ENCODE measurements around the gene ZFR2. TPM values are rescaled to one million over a fixed set of nuclear protein-coding genes. Genes with fewer than 3 reads are reported as not detected.

The ZFR2 gene
- total RNA-seq, 2 experiments from 2014 or later: 0.73 to 0.82 TPM

- Mint-ChIP-seq H3K9me3 (no peaks in the 10 kb centered on the region), H3K36me3 (ENCODE audit: low read depth) (no peaks in the 10 kb centered on the region), H3K4me3 (no peak overlapping the region), H3K27ac (no peak overlapping the region), H3K27me3 (no peaks in the 10 kb centered on the region), H3K4me1 (ENCODE audit: low read depth) (no peaks in the 10 kb centered on the region)
- intact Hi-C loops (cut with DNase I, micrococcal nuclease): loop anchor here (10.0 kb wide), 2 partner anchors 178 to 248 kb away; no protein-coding TSS in a partner anchor
- Histone ChIP-seq H3K27ac (ENCODE audit: low read depth in 1 of 2, low read length in 2 of 2) (no peak overlapping the region), H3K9me3 (ENCODE audit: control insufficient read depth in 1 of 2, insufficient read depth in 1 of 2, low read length in 2 of 2) (no peaks in the 10 kb centered on the region), H3K27me3 (ENCODE audit: control insufficient read depth in 1 of 2, insufficient read depth in 2 of 2, low read length in 2 of 2) (no peaks in the 10 kb centered on the region), H3K36me3 (ENCODE audit: insufficient read depth, low read length) (no peaks in the 10 kb centered on the region), H3K4me1 (ENCODE audit: insufficient read depth, low read length) (no peaks in the 10 kb centered on the region), H3K4me3 (ENCODE audit: low read length) (no peak overlapping the region)
- no peak for TF ChIP-seq CTCF (IDR thresholded peaks at IDR 0.05)
- DNase-seq: no peak
- POLR2A ChIA-PET: no interaction called here
- CTCF ChIA-PET: no interaction called here
- no peak for ATAC-seq (ENCODE audit: poor library complexity)
These were observed 25.9 kb downstream of the ZFR2 start for GRCh38 chr19:3842948-3843347.

- CTCF ChIA-PET: no interaction called here
These were observed 28.0 kb downstream of the ZFR2 start for GRCh38 chr19:3840804-3841203.

DNA sequence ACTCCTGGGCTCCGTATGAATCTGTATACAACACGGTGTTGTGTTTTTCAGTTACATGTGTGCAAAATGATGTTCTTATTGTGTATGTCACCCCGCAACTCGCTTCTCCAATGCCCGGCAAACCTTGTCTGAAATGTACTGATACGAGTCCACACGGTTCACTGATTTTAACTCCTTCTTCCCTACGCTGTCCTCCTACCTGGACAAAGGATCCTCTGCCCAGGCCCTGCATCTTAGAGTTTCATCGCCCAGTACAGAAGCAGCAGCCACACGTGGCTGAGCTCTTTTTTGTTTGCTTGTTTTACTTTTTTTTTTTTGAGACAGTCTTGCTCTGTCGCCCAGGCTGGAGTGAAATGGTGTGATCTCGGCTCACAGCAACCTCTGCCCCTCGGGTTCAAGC is 28.9 kb downstream of the ZFR2 start:
- no peak for DNase-seq
- H3K27me3 ChIP-seq (ENCODE audit: control insufficient read depth in 1 of 2, insufficient read depth in 2 of 2, low read length in 2 of 2): no peaks in the 10 kb centered on the region
- no peak overlapping the region for H3K4me3 Mint-ChIP-seq

More at GRCh38 chr19:3840804-3841203, 28.0 kb downstream of the ZFR2 start:
- Histone ChIP-seq H3K27ac (ENCODE audit: low read depth in 1 of 2, low read length in 2 of 2) (no peak overlapping the region), H3K9me3 (ENCODE audit: control insufficient read depth in 1 of 2, insufficient read depth in 1 of 2, low read length in 2 of 2) (no peaks in the 10 kb centered on the region), H3K36me3 (ENCODE audit: insufficient read depth, low read length) (no peaks in the 10 kb centered on the region), H3K4me1 (ENCODE audit: insufficient read depth, low read length) (peaks cover 5% of the 10 kb centered on the region), H3K27me3 (ENCODE audit: control insufficient read depth in 1 of 2, insufficient read depth in 2 of 2, low read length in 2 of 2) (no peaks in the 10 kb centered on the region), H3K4me3 (ENCODE audit: low read length) (no peak overlapping the region)
- ATAC-seq (ENCODE audit: poor library complexity): no peak
- Mint-ChIP-seq H3K4me1 (ENCODE audit: low read depth) (no peaks in the 10 kb centered on the region), H3K27me3 (no peaks in the 10 kb centered on the region), H3K27ac (no peak overlapping the region), H3K4me3 (no peak overlapping the region), H3K9me3 (no peaks in the 10 kb centered on the region), H3K36me3 (ENCODE audit: low read depth) (no peaks in the 10 kb centered on the region)
- POLR2A ChIA-PET: no interaction called here
- DNase-seq: no peak
- intact Hi-C loops (cut with DNase I, micrococcal nuclease): loop anchor here (10.0 kb wide), 2 partner anchors 176 to 246 kb away; no protein-coding TSS in a partner anchor
- TF ChIP-seq CTCF (IDR thresholded peaks at IDR 0.05): no peak

More for the DNA sequence above, 28.9 kb downstream of the ZFR2 start:
- ATAC-seq (ENCODE audit: poor library complexity): no peak
- ChIA-PET CTCF (no interaction called here), POLR2A (no interaction called here)
- H3K4me3 ChIP-seq (ENCODE audit: low read length): no peak overlapping the region
- no peak overlapping the region for H3K27ac Mint-ChIP-seq
- no peaks in the 10 kb centered on the region for H3K4me1 Mint-ChIP-seq (ENCODE audit: low read depth)
- intact Hi-C loops (cut with DNase I, micrococcal nuclease): loop anchor here (10.0 kb wide), 2 partner anchors 175 to 245 kb away; no protein-coding TSS in a partner anchor
- H3K9me3 Mint-ChIP-seq: no peaks in the 10 kb centered on the region
- no peak overlapping the region for H3K27ac ChIP-seq (ENCODE audit: low read depth in 1 of 2, low read length in 2 of 2)
- H3K36me3 ChIP-seq (ENCODE audit: insufficient read depth, low read length): no peaks in the 10 kb centered on the region
- H3K36me3 Mint-ChIP-seq (ENCODE audit: low read depth): no peaks in the 10 kb centered on the region
- no peaks in the 10 kb centered on the region for H3K27me3 Mint-ChIP-seq
- no peaks in the 10 kb centered on the region for H3K9me3 ChIP-seq (ENCODE audit: control insufficient read depth in 1 of 2, insufficient read depth in 1 of 2, low read length in 2 of 2)
- no peak for TF ChIP-seq CTCF (IDR thresholded peaks at IDR 0.05)
- H3K4me1 ChIP-seq (ENCODE audit: insufficient read depth, low read length): peaks cover 5% of the 10 kb centered on the region
